ENCODE results near the gene S100A7.
"Not testable (repeated sequence)": the region's sequence is repeated elsewhere in the genome, so short reads cannot be mapped to it uniquely, and the experiment has no call there.

S100A7 gene

DNA sequence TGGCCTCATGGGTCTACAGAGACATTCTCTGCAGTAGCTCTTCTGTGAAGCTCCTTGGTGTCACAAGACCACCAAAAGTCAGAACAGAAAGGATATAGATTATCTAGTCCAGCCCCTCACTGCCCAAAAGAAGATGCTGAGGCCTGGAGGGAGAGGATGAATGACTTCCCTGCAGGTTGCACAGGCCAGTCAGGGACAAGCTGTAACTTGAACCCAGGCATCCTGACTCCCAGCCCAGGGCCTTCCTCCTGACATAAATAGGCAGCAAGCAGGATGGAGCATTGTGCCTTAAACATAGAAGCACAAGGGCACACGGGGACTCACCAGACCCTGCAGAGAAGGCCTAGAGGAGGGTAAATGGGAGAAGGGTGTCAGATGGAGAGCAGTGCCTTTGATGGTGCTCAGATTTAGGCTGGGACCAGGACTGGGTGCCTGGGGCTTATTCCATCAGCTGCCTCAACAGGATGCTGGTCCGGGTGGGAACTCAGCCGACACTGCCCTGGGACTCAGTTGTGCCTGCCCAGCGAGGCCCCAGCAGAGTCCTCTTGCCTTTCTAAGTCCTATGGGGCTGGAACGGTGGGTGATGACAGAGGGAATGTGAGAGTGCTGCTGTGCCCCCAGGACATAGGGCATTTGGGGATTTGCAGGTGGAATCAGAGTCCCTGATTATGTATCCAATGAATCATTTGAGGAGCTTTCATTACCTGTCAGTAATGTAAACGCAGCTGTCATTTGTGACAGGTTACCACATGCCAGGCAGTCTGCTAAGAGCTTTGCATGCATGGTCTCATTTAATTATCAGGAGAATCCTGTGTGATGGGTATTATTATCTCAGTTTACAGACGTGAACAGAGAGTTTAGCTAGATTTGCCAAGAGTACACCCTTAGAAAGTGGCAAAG is 30.9 kb downstream of the S100A7 start:
- no peak for DNase-seq

DNA sequence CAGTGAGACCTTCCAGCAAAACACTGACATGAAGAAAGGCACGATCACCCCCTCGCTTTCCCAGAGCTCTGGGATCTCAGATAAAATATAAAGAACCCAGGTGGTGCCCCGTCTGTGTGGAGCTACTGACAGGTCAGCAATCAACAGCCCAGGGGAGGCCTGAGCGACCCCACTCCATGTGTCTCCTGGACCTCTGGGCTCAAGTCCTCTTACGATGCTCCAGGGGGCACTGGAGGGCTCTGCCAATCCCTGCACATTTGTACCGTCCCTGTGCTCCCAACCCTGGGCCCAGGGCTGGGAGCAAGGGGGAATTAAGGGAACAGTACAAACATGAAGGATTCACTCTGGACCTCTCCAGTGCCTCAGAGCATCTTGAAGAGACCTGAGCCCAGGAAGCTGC is 31.7 kb downstream of the S100A7 start:
- DNase-seq = no peak

DNA sequence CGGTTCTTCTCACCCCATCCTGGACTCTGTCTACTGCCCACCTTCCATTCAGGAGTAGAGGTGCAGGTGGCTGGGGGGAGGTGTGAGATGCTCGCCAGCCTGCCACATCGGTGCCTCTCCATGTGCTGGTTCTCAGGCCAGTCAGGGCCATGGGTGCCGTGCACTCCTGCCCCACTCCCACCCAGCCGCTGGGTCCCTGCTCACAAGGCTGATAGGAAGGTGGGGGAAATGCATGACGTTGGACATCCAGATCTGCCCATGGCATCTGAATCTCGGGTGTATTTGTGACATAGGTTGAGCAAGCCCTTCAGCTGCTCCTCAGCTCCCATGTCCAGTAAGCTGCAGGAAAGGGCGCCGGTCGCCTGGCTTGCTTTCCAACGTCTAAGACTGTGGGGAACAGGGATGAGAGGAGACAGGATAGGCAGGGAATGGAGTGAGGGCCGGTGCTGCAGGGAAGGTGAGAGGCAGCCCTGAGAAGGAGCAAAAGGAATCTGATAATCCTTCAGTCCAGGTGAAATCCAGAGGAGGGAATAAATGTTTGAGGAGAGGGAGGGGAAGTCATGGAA is 32.3 kb downstream of the S100A7 start:
- no peak for DNase-seq

GRCh38 chr1:153426809-153427208 is 33.6 kb downstream of the S100A7 start:
- no peak for DNase-seq

DNA sequence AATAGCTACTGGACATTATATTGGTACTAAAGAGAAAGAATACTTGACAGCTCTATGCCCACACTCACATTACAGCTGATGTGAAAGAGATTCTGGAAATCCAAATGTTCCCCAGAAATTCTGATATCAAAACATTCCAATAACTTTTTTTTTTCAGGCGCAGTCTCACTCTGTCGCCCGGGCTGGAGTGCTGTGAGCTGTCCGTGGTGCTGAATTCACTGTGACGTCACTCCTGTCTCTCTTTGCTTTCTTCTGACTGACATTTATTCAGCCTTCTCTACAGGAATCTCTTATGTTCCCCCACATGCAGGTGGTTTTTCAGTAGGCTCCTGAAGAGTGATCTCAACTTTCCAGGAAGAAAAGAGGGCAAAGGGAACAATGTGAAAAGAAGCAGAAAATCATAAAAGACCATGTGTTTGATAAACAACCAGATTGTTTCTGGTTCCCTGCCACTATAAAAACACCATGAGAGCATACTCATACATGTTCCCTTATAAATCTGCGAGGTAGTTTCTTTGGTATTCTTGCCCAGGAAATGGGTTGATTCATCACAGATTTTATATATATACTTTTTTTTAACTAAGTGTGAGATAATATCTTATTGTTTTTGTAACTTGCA is 37.9 kb downstream of the S100A7 start:
- peak; percentile 64 for DNase-seq

- no peak for DNase-seq
These were observed 40.1 kb downstream of the S100A7 start for GRCh38 chr1:153420306-153420705.

DNA sequence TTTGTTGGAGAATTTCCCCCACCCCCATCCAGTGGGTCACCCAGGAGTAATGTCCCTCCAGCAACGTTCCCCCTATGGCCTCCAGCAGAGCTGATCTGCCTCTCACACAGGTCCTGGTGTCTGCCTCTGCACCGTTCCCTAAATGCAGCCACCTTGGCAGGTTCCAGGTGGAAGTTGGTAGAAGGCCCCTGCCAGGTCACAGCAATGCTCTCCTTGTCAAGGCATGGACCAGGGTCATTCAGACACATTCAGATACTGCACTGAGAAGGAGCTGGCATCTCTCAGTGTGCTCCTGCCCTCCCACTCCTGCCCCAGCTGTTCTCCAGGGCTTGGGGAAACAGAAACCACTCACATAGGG is 41.0 kb downstream of the S100A7 start:
- DNase-seq = not testable (repeated sequence)

- not testable (repeated sequence) for DNase-seq
These were observed 41.6 kb downstream of the S100A7 start for GRCh38 chr1:153418758-153419435.

DNA sequence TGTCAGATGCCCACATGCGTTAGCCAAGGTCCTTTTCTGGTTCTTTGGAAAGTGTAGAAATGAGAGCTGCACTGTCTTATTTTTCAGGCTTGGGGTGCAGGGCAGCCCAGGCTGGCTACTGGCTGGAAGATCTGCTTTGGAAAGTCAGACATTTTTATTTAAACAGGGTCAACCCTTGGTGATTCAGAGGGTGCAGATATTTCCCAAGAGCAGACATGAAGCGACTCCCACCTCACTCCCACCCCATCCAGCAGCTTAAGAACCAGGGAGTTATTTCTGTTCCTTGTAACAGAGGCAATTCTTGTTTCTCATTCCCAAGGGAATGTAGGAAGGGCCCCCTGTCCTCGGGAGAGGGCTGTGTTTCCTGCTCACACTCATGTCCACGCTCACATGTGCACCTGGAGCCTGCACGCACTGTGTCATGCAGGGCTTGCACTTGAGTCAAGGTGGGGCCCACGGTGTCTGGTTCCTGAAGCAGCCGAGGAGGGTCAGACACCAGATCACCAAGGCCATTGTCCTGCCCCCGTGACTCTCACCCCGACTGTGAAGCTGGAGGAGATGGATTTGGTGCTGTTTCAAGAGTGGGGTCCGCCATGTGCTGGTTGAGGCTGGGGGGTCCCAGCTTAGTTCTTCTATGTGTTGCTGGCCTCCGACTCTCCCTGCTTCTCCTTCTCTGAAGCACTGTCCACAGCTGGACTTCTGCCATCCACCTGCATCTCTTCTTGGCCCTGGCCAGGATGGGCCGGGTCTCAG is 43.1 kb downstream of the S100A7 start:
- no peak for DNase-seq

- no peak for DNase-seq
These were observed 44.4 kb downstream of the S100A7 start, which contains the start of gene S100A7A for GRCh38 chr1:153415850-153416570. S100A7A (plus strand) TSS chr1:153416520; CDS start chr1:153418083, 1,563 bp downstream.

DNA sequence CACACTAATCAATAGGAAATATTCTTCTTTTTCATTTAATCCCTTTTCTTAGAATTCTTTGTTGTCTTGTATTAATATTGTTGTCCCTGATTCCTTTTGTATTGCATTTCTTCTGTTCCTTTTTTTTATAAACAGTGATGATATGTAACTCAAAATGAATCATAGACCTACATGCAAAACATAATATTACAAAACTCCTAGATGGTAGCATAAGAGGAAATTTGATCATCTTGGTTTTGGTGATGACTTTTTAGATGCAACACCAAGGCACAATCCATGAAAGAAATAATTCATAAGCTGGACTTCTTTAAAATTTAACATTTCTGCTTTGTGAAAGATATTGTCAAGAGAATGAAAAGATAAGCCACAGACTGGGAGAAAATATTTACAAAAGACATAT is 46.5 kb downstream of the S100A7 start:
- not testable (repeated sequence) for DNase-seq
